BJ (cell line): Measurements from ENCODE around the gene LRRC10B. TPM values are rescaled to one million over a fixed set of nuclear protein-coding genes. Genes with fewer than 3 reads are reported as not detected.

ENCODE experiments used
- CTCF ChIA-PET: fragments of 350-600 bp; formaldehyde crosslinking; extraction: SDS; loops from one replicate; lab custom pipeline; 2021; ENCODE audit warnings: antibody characterized with exemption, inconsistent platforms; lab: Yijun Ruan, JAX
- POLR2A ChIA-PET: fragments of 300-600 bp; sonication (Branson Sonifier 250); formaldehyde crosslinking; extraction: SDS; loops from one replicate; lab custom pipeline; 2021; ENCODE audit warnings: antibody characterized with exemption; lab: Charles Lee
- DNase-seq: peaks from one replicate; pipeline ENCODE4 v3.0.0-alpha.2; 2011; ENCODE audit warnings: low read depth
- H3K27me3 ChIP-seq: 2 replicates; pipeline ENCODE4 v1.6.0; 2011; ENCODE audit warnings: low read length; ENCODE audit not compliant: control insufficient read depth, insufficient read depth
- H3K36me3 ChIP-seq: 2 replicates; pipeline ENCODE4 v1.5.1; 2011; ENCODE audit warnings: low read length; ENCODE audit not compliant: control insufficient read depth, insufficient read depth
- H3K4me3 ChIP-seq: 2 replicates; pipeline ENCODE4 v1.5.1; 2011; ENCODE audit warnings: low read depth, mild to moderate bottlenecking, control low read depth, low read length
- CTCF ChIP-seq: IDR thresholded peaks from 2 replicates; pipeline ENCODE4 v1.5.1; 2011; ENCODE audit warnings: low read depth, mild to moderate bottlenecking, control low read depth, inconsistent platforms, low read length, moderate library complexity; ENCODE audit not compliant: insufficient read depth
- polyA plus RNA-seq: library from polyadenylated mRNA; depleted of rRNA; stranded (reverse); fragments of >200 nt; gene quantifications from 2 replicates; pipeline ENCODE4 v1.2.3, GENCODE V29; 2011

Gene LRRC10B
- polyA plus RNA-seq, 1 experiment, result 0.02 TPM

- CTCF ChIA-PET, result interaction anchor here (1.3 to 5.5 kb wide), 6 partner anchors 10 to 96 kb away, joined by 3 to 27 read pairs (median 5); no protein-coding TSS in a partner anchor
- Histone ChIP-seq H3K27me3 (peaks cover 5% of the 10 kb centered on the region), H3K4me3 (no peak overlapping the region), H3K36me3 (no peaks in the 10 kb centered on the region)
- TF ChIP-seq CTCF, result no peak
- POLR2A ChIA-PET, result no interaction called here
- DNase-seq, result no peak
Measured at GRCh38 chr11:61541598-61541997, 33.0 kb downstream of the LRRC10B start.

- CTCF ChIA-PET, result interaction anchor here (1.1 to 5.5 kb wide), 6 partner anchors 10 to 96 kb away, joined by 3 to 27 read pairs (median 5); no protein-coding TSS in a partner anchor
- H3K27me3 ChIP-seq, result peaks cover 5% of the 10 kb centered on the region
- TF ChIP-seq CTCF, result no peak
- no peak overlapping the region for H3K4me3 ChIP-seq
- DNase-seq, result no peak
- POLR2A ChIA-PET, result no interaction called here
- H3K36me3 ChIP-seq, result no peaks in the 10 kb centered on the region
Measured at GRCh38 chr11:61542024-61542461, 33.5 kb downstream of the LRRC10B start.

- no peak for DNase-seq
- TF ChIP-seq CTCF, result no peak
Measured at GRCh38 chr11:61542705-61543104, 34.2 kb downstream of the LRRC10B start.

GRCh38 chr11:61543606-61544306, 35.2 kb downstream of the LRRC10B start:
- H3K4me3 ChIP-seq, result no peak overlapping the region
- peaks cover 5% of the 10 kb centered on the region for H3K27me3 ChIP-seq
- POLR2A ChIA-PET, result no interaction called here
- DNase-seq, result no peak
- CTCF ChIA-PET, result interaction anchor here (0.8 to 5.5 kb wide), 4 partner anchors 12 to 65 kb away, joined by 3 to 27 read pairs (median 13); no protein-coding TSS in a partner anchor
- TF ChIP-seq CTCF, result no peak
- no peaks in the 10 kb centered on the region for H3K36me3 ChIP-seq

More at GRCh38 chr11:61542705-61543104, 34.2 kb downstream of the LRRC10B start:
- ChIA-PET CTCF (interaction anchor here (1.0 to 5.5 kb wide), 6 partner anchors 11 to 85 kb away, joined by 3 to 27 read pairs (median 4); no protein-coding TSS in a partner anchor), POLR2A (no interaction called here)
- H3K4me3 ChIP-seq, result no peak overlapping the region
- no peaks in the 10 kb centered on the region for H3K36me3 ChIP-seq
- H3K27me3 ChIP-seq, result peaks cover 5% of the 10 kb centered on the region

GRCh38 chr11:61544466-61544865, 35.9 kb downstream of the LRRC10B start:
- POLR2A ChIA-PET, result no interaction called here
- no peak for TF ChIP-seq CTCF
- H3K27me3 ChIP-seq, result peaks cover 2% of the 10 kb centered on the region
- DNase-seq, result no peak
- CTCF ChIA-PET, result interaction anchor here (0.8 to 5.5 kb wide), 7 partner anchors 8 to 66 kb away, joined by 3 to 27 read pairs (median 5); no protein-coding TSS in a partner anchor
- no peak overlapping the region for H3K4me3 ChIP-seq
- H3K36me3 ChIP-seq, result no peaks in the 10 kb centered on the region
